IPS-18a (cell line): Measurements from ENCODE around the gene SRP68.
A peak's percentile ranks its signal among the peaks of the same experiment; 100 is the strongest.

Experiments used
- H3K27ac ChIP-seq: one replicate; pipeline ENCODE4 v1.5.1; 2013; ENCODE audit warnings: low read length
- H3K27me3 ChIP-seq: one replicate; pipeline ENCODE4 v1.6.1; 2013; ENCODE audit warnings: mild to moderate bottlenecking, low read length; ENCODE audit not compliant: control insufficient read depth, insufficient read depth
- H3K36me3 ChIP-seq: one replicate; pipeline ENCODE4 v1.6.1; 2013; ENCODE audit warnings: low read depth, low read length; ENCODE audit not compliant: control insufficient read depth
- H3K4me1 ChIP-seq: one replicate; pipeline ENCODE4 v1.6.1; 2013; ENCODE audit warnings: low read depth, low read length; ENCODE audit not compliant: control insufficient read depth
- H3K4me3 ChIP-seq: one replicate; pipeline ENCODE4 v1.5.1; 2013; ENCODE audit warnings: low read length
- H3K9ac ChIP-seq: one replicate; pipeline ENCODE4 v1.6.1; 2013; ENCODE audit warnings: mild to moderate bottlenecking, low read length, moderate library complexity
- H3K9me3 ChIP-seq: one replicate; pipeline ENCODE4 v1.6.1; 2013; ENCODE audit warnings: low read depth, low read length; ENCODE audit not compliant: control insufficient read depth

Gene SRP68

GRCh38 chr17:76088041-76088867 is 15.9 kb upstream of the SRP68 start:
- Histone ChIP-seq H3K27me3 (no peaks in the 10 kb centered on the region), H3K36me3 (peaks cover 75% of the 10 kb centered on the region), H3K9me3 (no peaks in the 10 kb centered on the region), H3K4me1 (no peaks in the 10 kb centered on the region), H3K27ac (no peak overlapping the region), H3K9ac (no peak overlapping the region), H3K4me3 (no peak overlapping the region)

GRCh38 chr17:76087531-76087930 is 15.2 kb upstream of the SRP68 start:
- no peak overlapping the region for H3K4me3 ChIP-seq
- no peak overlapping the region for H3K9ac ChIP-seq
- no peaks in the 10 kb centered on the region for H3K4me1 ChIP-seq
- peaks cover 74% of the 10 kb centered on the region for H3K36me3 ChIP-seq
- no peaks in the 10 kb centered on the region for H3K27me3 ChIP-seq
- H3K9me3 ChIP-seq: no peaks in the 10 kb centered on the region
- H3K27ac ChIP-seq: no peak overlapping the region

DNA sequence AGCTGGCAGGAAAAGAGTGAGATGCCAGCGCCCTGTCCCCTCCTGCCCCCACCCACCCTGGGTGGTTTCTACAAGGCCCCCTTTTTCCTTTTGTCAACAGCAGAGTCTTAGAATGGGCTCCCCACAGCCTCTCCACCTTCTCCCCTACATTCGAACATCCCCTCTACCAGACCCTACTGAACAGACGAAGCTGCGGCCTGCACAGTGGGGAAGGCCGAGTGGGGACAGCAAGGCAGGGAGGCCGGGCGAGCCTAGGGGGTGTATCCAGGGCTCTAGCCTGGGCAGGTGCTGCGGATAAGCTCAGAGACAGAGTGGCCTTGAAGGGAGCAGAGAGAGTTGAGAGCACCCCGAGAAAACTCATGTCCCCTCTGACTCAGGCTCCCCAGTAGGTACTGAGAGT is 14.1 kb upstream of the SRP68 start:
- no peak overlapping the region for H3K9ac ChIP-seq
- peaks cover 71% of the 10 kb centered on the region for H3K36me3 ChIP-seq
- no peak overlapping the region for H3K4me3 ChIP-seq
- no peak overlapping the region for H3K27ac ChIP-seq
- H3K9me3 ChIP-seq: no peaks in the 10 kb centered on the region
- no peaks in the 10 kb centered on the region for H3K4me1 ChIP-seq
- no peaks in the 10 kb centered on the region for H3K27me3 ChIP-seq

DNA sequence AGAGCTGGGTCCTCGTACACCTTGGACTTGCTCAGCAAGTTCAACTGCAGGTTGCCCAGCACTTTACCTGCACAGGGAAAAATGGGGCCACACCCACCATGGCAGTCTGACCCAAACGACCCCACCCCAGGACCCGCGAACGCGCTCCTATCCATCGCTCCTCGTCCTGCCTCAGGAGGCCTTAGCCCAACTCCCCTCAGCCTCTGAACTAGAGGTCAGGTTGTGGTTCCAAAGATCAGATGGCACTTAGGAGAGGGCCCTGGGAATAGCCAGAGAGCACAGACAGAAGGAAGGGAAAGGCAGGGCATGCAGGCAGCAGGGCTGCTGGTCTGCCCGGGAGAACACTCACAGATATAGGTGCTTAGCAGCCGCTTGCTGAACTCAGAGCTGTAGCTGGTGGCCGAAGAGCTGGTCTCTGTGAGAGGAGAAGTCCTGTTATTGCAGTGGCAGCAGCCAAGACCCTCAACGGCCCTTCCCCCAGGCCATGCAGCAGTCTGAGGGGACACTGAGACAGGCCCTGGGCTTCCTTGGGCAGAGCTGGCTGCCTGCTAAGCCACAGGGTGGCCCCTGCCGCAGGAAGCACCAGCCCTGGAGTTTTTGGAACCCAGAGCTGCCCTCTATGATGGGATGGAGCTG is 13.5 kb upstream of the SRP68 start:
- Histone ChIP-seq H3K36me3 (peaks cover 70% of the 10 kb centered on the region), H3K27me3 (peaks cover 3% of the 10 kb centered on the region), H3K4me1 (peaks cover 2% of the 10 kb centered on the region), H3K27ac (no peak overlapping the region), H3K9ac (no peak overlapping the region), H3K9me3 (no peaks in the 10 kb centered on the region), H3K4me3 (no peak overlapping the region)

DNA sequence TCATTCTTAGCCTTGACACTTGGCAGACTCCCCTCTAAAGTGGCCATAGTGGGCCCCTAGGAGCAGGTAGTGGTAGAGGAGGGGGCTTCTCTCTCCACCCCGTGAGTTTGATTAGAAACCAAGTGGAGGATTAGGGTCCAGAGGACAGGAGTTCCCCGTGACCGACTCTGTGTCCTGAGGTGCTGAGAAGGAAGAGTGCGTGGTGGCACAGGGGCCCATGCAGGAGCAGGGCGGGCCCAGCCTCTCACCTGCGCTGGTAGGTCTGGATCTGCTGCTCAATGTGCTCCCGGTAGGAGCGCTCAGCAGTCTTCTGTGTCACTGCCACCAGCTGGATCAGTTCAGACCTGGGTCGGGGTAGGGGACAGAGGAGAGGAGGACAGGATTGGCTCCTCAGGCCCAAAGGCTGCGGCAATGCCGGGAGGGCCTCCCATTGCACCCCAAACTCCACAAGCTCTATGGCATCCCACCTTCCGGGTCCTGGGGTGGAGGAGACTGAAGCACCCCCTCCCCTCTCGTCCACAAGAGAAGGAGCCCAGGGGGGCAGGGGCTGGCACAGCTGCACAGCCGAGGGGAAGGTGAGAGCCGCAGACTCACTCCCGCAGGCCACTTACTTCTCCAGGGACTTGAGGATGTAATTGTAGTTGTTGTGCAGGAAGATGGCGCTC is 12.9 kb upstream of the SRP68 start:
- Histone ChIP-seq H3K4me1 (peaks cover 9% of the 10 kb centered on the region), H3K4me3 (no peak overlapping the region), H3K27ac (no peak overlapping the region), H3K9me3 (no peaks in the 10 kb centered on the region), H3K9ac (no peak overlapping the region), H3K36me3 (peaks cover 65% of the 10 kb centered on the region), H3K27me3 (peaks cover 10% of the 10 kb centered on the region)

DNA sequence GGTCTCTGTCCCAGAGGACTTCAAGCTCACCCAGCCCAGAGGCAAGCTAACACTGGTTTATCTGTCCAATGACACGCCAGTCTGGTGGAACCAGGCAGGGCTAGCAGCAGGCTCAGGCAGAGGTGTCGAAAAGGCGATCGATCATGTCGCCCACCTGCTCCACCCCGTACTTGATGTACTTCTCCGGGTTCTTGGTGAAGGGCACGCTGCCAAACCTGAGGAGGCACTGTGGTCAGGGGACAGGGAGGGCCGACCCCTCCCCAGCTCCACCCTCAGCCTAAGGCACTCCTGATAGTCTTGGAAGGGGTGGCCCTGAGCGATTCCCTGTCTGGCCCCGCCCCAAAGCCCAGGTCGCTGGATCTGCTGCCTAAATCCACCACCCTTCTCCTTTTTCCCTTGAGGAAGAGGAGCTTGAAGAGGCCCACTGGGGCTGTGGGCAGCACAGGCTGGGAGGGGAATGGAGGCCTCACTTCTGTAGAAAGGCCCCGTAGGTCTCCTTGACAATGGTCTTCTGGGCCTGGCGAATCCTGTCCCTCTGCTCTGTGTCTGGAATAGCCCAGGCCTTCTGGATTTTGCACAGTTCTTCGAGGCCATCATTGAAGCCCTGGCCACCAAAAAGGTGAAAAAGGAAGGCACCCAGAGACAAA is 11.3 kb upstream of the SRP68 start:
- H3K4me3 ChIP-seq: no peak overlapping the region
- peaks cover 52% of the 10 kb centered on the region for H3K36me3 ChIP-seq
- no peak overlapping the region for H3K9ac ChIP-seq
- H3K27ac ChIP-seq: no peak overlapping the region
- peaks cover 21% of the 10 kb centered on the region for H3K4me1 ChIP-seq
- no peaks in the 10 kb centered on the region for H3K9me3 ChIP-seq
- H3K27me3 ChIP-seq: peaks cover 25% of the 10 kb centered on the region

GRCh38 chr17:76082326-76083251 is 10.3 kb upstream of the SRP68 start:
- Histone ChIP-seq H3K27ac (no peak overlapping the region), H3K9ac (no peak overlapping the region), H3K36me3 (peaks cover 43% of the 10 kb centered on the region)

DNA sequence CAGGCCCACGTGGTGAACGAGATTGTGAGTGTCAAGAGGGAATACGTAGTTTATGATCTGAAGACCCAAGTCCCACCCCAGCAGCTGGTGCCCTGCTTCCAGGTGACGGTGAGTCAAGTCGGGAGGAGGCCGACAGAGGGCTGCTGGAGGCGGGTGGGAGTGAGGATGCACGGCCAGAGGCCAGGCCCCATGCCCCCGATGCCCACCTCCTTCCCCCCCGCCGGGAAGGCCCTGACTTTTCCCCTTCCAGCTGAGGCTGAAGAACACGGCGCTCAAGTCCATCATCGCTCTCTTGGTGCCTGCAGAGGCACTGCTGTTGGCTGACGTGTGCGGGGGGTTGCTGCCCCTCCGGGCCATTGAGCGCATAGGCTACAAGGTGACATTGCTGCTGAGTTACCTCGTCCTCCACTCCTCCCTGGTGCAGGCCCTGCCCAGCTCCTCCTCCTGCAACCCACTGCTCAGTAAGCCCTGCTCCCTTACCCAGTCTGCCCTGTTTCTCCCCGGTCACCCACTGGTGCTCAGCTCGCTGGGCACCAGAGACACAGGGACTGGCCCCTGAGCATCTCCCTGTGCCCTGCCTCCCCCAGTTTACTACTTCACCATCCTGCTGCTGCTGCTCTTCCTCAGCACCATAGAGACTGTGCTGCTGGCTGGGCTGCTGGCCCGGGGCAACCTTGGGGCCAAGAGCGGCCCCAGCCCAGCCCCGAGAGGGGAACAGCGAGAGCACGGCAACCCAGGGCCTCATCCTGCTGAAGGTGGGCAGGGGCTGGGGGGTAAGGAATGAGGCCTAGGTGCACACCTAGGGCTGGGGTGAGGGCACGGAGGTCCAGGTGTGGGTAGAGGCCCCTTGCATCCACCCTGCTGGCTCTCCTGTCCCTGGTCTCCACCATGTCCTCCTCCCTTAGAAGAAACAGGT is 9.2 kb upstream of the SRP68 start:
- Histone ChIP-seq H3K36me3 (peaks cover 33% of the 10 kb centered on the region), H3K27ac (no peak overlapping the region)

More at GRCh38 chr17:76082326-76083251, 10.3 kb upstream of the SRP68 start:
- H3K4me3 ChIP-seq: no peak overlapping the region
- H3K27me3 ChIP-seq: peaks cover 36% of the 10 kb centered on the region
- no peaks in the 10 kb centered on the region for H3K9me3 ChIP-seq
- H3K4me1 ChIP-seq: peaks cover 21% of the 10 kb centered on the region

DNA sequence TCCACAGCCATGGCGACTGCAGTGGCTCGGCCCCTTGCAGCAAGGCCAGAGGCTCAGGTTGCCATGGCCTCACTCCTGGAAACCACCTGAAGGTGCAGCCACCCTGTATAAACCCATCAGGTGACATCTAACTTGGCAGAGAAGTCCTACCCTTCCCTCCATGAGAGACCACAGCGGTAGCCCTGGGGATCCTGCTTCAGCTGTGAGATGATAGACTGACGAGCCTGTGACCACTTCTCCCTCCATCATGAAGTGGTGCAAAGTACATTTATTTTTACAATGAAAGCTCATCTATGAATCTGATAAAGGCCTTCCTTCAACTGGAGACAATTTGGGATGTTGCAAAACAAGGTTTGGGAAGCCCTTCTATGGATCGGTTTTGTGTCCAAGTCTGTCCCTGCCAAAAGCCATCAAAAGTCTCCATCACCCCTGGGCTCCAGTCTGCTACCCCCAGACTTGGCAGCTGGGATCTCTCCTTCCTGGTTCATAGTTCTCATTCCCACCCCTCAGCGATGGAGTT is 8.5 kb upstream of the SRP68 start:
- Histone ChIP-seq H3K9me3 (no peaks in the 10 kb centered on the region), H3K27ac (no peak overlapping the region), H3K27me3 (peaks cover 53% of the 10 kb centered on the region), H3K9ac (no peak overlapping the region), H3K4me3 (peak overlapping the region; percentile 45), H3K4me1 (peaks cover 28% of the 10 kb centered on the region), H3K36me3 (peaks cover 28% of the 10 kb centered on the region)

More for the DNA sequence above, 9.2 kb upstream of the SRP68 start:
- no peak overlapping the region for H3K9ac ChIP-seq
- H3K9me3 ChIP-seq: no peaks in the 10 kb centered on the region
- peaks cover 26% of the 10 kb centered on the region for H3K4me1 ChIP-seq
- H3K4me3 ChIP-seq: no peak overlapping the region
- H3K27me3 ChIP-seq: peaks cover 46% of the 10 kb centered on the region
